Endothelial cell (in vitro differentiated cells): ENCODE data around the gene SUSD1. TPM values are rescaled to one million over a fixed set of nuclear protein-coding genes. Genes with fewer than 3 reads are reported as not detected.
A peak's percentile ranks its signal among the peaks of the same experiment; 100 is the strongest.

Experiments
- DNase-seq: peaks from one replicate; pipeline ENCODE4 v3.0.0; 2021; ENCODE audit warnings: low spot score
- H3K27ac Mint-ChIP-seq: one replicate; pipeline ENCODE4 v1.8.0; 2021; ENCODE audit warnings: mixed read lengths, inconsistent platforms; ENCODE audit not compliant: unreplicated experiment
- H3K27me3 Mint-ChIP-seq: one replicate; pipeline ENCODE4 v1.8.0; 2021; ENCODE audit warnings: mild to moderate bottlenecking, moderate library complexity, mixed read lengths, inconsistent platforms; ENCODE audit not compliant: unreplicated experiment
- H3K36me3 Mint-ChIP-seq: one replicate; pipeline ENCODE4 v1.8.0; 2021; ENCODE audit warnings: mild to moderate bottlenecking, low read depth, mixed read lengths, inconsistent platforms; ENCODE audit not compliant: unreplicated experiment
- H3K4me1 Mint-ChIP-seq: one replicate; pipeline ENCODE4 v1.8.0; 2021; ENCODE audit warnings: mild to moderate bottlenecking, mixed read lengths, inconsistent platforms; ENCODE audit not compliant: unreplicated experiment
- H3K4me3 Mint-ChIP-seq: one replicate; pipeline ENCODE4 v1.8.0; 2021; ENCODE audit warnings: mild to moderate bottlenecking, mixed read lengths, inconsistent platforms; ENCODE audit not compliant: unreplicated experiment
- H3K9me3 Mint-ChIP-seq: one replicate; pipeline ENCODE4 v1.8.0; 2021; ENCODE audit warnings: mixed read lengths, inconsistent platforms; ENCODE audit not compliant: unreplicated experiment
- CTCF ChIP-seq: fragments of 200-600 bp; sonication (generic); IDR thresholded peaks from one replicate; pipeline ENCODE4 v1.5.0; 2021; ENCODE audit warnings: antibody characterized with exemption; ENCODE audit not compliant: unreplicated experiment
- total RNA-seq: library from RNA; stranded (reverse); fragmentation: NEBNext Ultra II Directional; extraction: Animal tissue kit (Norgen Biotek cat#: 25700); gene quantifications from one replicate; pipeline ENCODE4 v1.2.1, GENCODE V29; 2021; ENCODE audit not compliant: unreplicated experiment

The SUSD1 gene
- total RNA-seq, 1 donor from 2014 or later = 5.7 TPM

GRCh38 chr9:112087506-112087905, 87.6 kb downstream of the SUSD1 start:
- TF ChIP-seq CTCF = no peak
- H3K4me3 Mint-ChIP-seq = no peak overlapping the region
- no peak overlapping the region for H3K27ac Mint-ChIP-seq
- no peaks in the 10 kb centered on the region for H3K36me3 Mint-ChIP-seq
- no peaks in the 10 kb centered on the region for H3K27me3 Mint-ChIP-seq
- no peak for DNase-seq
- H3K9me3 Mint-ChIP-seq = no peaks in the 10 kb centered on the region
- peaks cover 8% of the 10 kb centered on the region for H3K4me1 Mint-ChIP-seq

GRCh38 chr9:112086627-112087026, 88.5 kb downstream of the SUSD1 start:
- peaks cover 13% of the 10 kb centered on the region for H3K4me1 Mint-ChIP-seq
- no peaks in the 10 kb centered on the region for H3K9me3 Mint-ChIP-seq
- no peak overlapping the region for H3K27ac Mint-ChIP-seq
- DNase-seq = no peak
- peak; percentile 56 for TF ChIP-seq CTCF
- no peaks in the 10 kb centered on the region for H3K27me3 Mint-ChIP-seq
- no peak overlapping the region for H3K4me3 Mint-ChIP-seq
- no peaks in the 10 kb centered on the region for H3K36me3 Mint-ChIP-seq

GRCh38 chr9:112084907-112085306, 90.2 kb downstream of the SUSD1 start:
- DNase-seq = no peak
- TF ChIP-seq CTCF = no peak
- H3K9me3 Mint-ChIP-seq = no peaks in the 10 kb centered on the region
- no peak overlapping the region for H3K4me3 Mint-ChIP-seq
- no peaks in the 10 kb centered on the region for H3K36me3 Mint-ChIP-seq
- no peak overlapping the region for H3K27ac Mint-ChIP-seq
- H3K4me1 Mint-ChIP-seq = peaks cover 13% of the 10 kb centered on the region
- peaks cover 1% of the 10 kb centered on the region for H3K27me3 Mint-ChIP-seq

GRCh38 chr9:112084334-112084733, 90.8 kb downstream of the SUSD1 start:
- TF ChIP-seq CTCF = no peak
- no peak overlapping the region for H3K27ac Mint-ChIP-seq
- H3K4me3 Mint-ChIP-seq = no peak overlapping the region
- peaks cover 13% of the 10 kb centered on the region for H3K4me1 Mint-ChIP-seq
- no peaks in the 10 kb centered on the region for H3K36me3 Mint-ChIP-seq
- no peak for DNase-seq
- peaks cover 1% of the 10 kb centered on the region for H3K27me3 Mint-ChIP-seq
- no peaks in the 10 kb centered on the region for H3K9me3 Mint-ChIP-seq

- no peak overlapping the region for H3K4me3 Mint-ChIP-seq
- no peaks in the 10 kb centered on the region for H3K36me3 Mint-ChIP-seq
- peaks cover 1% of the 10 kb centered on the region for H3K27me3 Mint-ChIP-seq
- H3K9me3 Mint-ChIP-seq = no peaks in the 10 kb centered on the region
- TF ChIP-seq CTCF = no peak
- peaks cover 14% of the 10 kb centered on the region for H3K4me1 Mint-ChIP-seq
- H3K27ac Mint-ChIP-seq = peak overlapping the region; percentile 28
- no peak for DNase-seq
Observed at GRCh38 chr9:112081918-112082729, 93.0 kb downstream of the SUSD1 start.
